HepG2 (cell line): ENCODE results near the gene VMA21. TPM values are rescaled to one million over a fixed set of nuclear protein-coding genes. Genes with fewer than 3 reads are reported as not detected.
A peak's percentile ranks its signal among the peaks of the same experiment; 100 is the strongest.

Source experiments
- ATF7-NPFF ChIP-seq: sonication (generic); formaldehyde crosslinking; IDR thresholded peaks from 2 replicates; pipeline ENCODE4 v1.8.1; 2023; ENCODE audit warnings: mild to moderate bottlenecking, low read depth, missing genetic modification reagents, moderate library complexity
- CCAR2 ChIP-seq: fragments of 200-400 bp; formaldehyde crosslinking; optimal IDR thresholded peaks from 2 replicates; pipeline ENCODE3; 2018; ENCODE audit warnings: low read depth, mild to moderate bottlenecking, low read length, moderate library complexity
- GATA4 ChIP-seq: sonication (generic); IDR thresholded peaks from 2 replicates; pipeline ENCODE4 v1.6.1; 2016; ENCODE audit warnings: antibody characterized with exemption, low read depth, borderline replicate concordance
- GLI4 ChIP-seq: sonication (generic); formaldehyde crosslinking; IDR thresholded peaks from 2 replicates; pipeline ENCODE4 v1.5.1; 2020; ENCODE audit warnings: missing genetic modification reagents, mild to moderate bottlenecking, moderate library complexity, borderline replicate concordance
- HNRNPLL ChIP-seq: fragments of 200-400 bp; formaldehyde crosslinking; IDR thresholded peaks from 2 replicates; pipeline ENCODE4 v1.6.1; 2017; ENCODE audit warnings: mild to moderate bottlenecking, low read depth, low read length; ENCODE audit not compliant: poor library complexity, severe bottlenecking
- JUN ChIP-seq: sonication (generic); formaldehyde crosslinking; IDR thresholded peaks from 2 replicates; pipeline ENCODE4 v1.4.0; 2020; ENCODE audit warnings: mild to moderate bottlenecking, missing genetic modification reagents
- KLF16 ChIP-seq, 2 experiments: sonication (generic) in 1 of 2; formaldehyde crosslinking in 1 of 2; IDR thresholded peaks; 2 replicates each; pipeline versions ENCODE4 v1.6.1 to v1.8.0; 2016 to 2023; ENCODE audit warnings: missing genetic modification reagents in 2 of 2, missing compliant biosample characterization in 1 of 2
- KLF9 ChIP-seq: IDR thresholded peaks from 2 replicates; pipeline ENCODE4 v1.6.1; 2016; ENCODE audit warnings: low read depth
- MED1 ChIP-seq: sonication (generic); formaldehyde crosslinking; IDR thresholded peaks from 2 replicates; pipeline ENCODE4 v1.4.0; 2020; ENCODE audit warnings: missing genetic modification reagents
- MIXL1 ChIP-seq: IDR thresholded peaks from 2 replicates; pipeline ENCODE4 v1.6.1; 2016
- MYC ChIP-seq: sonication (generic); formaldehyde crosslinking; IDR thresholded peaks from 2 replicates; pipeline ENCODE4 v1.9.0; 2021; ENCODE audit warnings: missing genetic modification reagents, borderline replicate concordance
- PCBP1 ChIP-seq: fragments of 200-400 bp; formaldehyde crosslinking; IDR thresholded peaks from 2 replicates; pipeline ENCODE4 v1.6.1; 2017; ENCODE audit warnings: mild to moderate bottlenecking, low read depth, low read length, borderline replicate concordance
- RFXAP ChIP-seq: sonication (generic); formaldehyde crosslinking; IDR thresholded peaks from 2 replicates; pipeline ENCODE4 v1.4.0; 2020; ENCODE audit warnings: missing genetic modification reagents, borderline replicate concordance
- SNAI1 ChIP-seq: sonication (generic); formaldehyde crosslinking; IDR thresholded peaks from 2 replicates; pipeline ENCODE4 v1.5.0; 2020; ENCODE audit warnings: mild to moderate bottlenecking, missing genetic modification reagents, borderline replicate concordance
- SP140L ChIP-seq: sonication (generic); formaldehyde crosslinking; IDR thresholded peaks from 2 replicates; pipeline ENCODE4 v1.4.0; 2020; ENCODE audit warnings: missing genetic modification reagents, borderline replicate concordance
- TBX3 ChIP-seq: fragments of 450-650 bp; IDR thresholded peaks from 2 replicates; pipeline ENCODE4 v1.6.1; 2017; ENCODE audit warnings: antibody characterized with exemption, mild to moderate bottlenecking, inconsistent platforms, borderline replicate concordance
- TRIM24 ChIP-seq: sonication (generic); formaldehyde crosslinking; IDR thresholded peaks from 2 replicates; pipeline ENCODE4 v1.8.0; 2022; ENCODE audit warnings: mild to moderate bottlenecking, missing genetic modification reagents
- ZBTB25 ChIP-seq: IDR thresholded peaks from 2 replicates; pipeline ENCODE4 v1.6.1; 2018; ENCODE audit warnings: missing genetic modification reagents
- ZEB1 ChIP-seq: IDR thresholded peaks from 2 replicates; pipeline ENCODE4 v1.6.1; 2012; ENCODE audit warnings: mild to moderate bottlenecking, low read depth, inconsistent platforms; ENCODE audit not compliant: insufficient replicate concordance
- ZFP36L1 ChIP-seq: sonication (generic); formaldehyde crosslinking; IDR thresholded peaks from 2 replicates; pipeline ENCODE4 v1.8.0; 2022; ENCODE audit warnings: mild to moderate bottlenecking, missing genetic modification reagents, moderate library complexity
- ZNF121 ChIP-seq: sonication (generic); formaldehyde crosslinking; IDR thresholded peaks from 2 replicates; pipeline ENCODE4 v1.5.0; 2020; ENCODE audit warnings: mild to moderate bottlenecking, missing genetic modification reagents
- ZNF276 ChIP-seq: sonication (generic); formaldehyde crosslinking; IDR thresholded peaks from 2 replicates; pipeline ENCODE4 v1.4.0; 2020; ENCODE audit warnings: mild to moderate bottlenecking, low read depth, missing genetic modification reagents
- ZNF382 ChIP-seq: sonication (generic); formaldehyde crosslinking; IDR thresholded peaks from 2 replicates; pipeline ENCODE4 v1.5.0; 2020; ENCODE audit warnings: missing genetic modification reagents, mild to moderate bottlenecking, borderline replicate concordance
- ZNF644 ChIP-seq: IDR thresholded peaks from 2 replicates; pipeline ENCODE4 v1.6.1; 2016; ENCODE audit warnings: low read depth
- ZNF839 ChIP-seq: sonication (generic); formaldehyde crosslinking; IDR thresholded peaks from 2 replicates; pipeline ENCODE4 v1.4.0; 2020; ENCODE audit warnings: missing genetic modification reagents, mild to moderate bottlenecking, borderline replicate concordance
- ZSCAN22 ChIP-seq: sonication (generic); formaldehyde crosslinking; IDR thresholded peaks from 2 replicates; pipeline ENCODE4 v1.4.0; 2020; ENCODE audit warnings: mild to moderate bottlenecking, missing genetic modification reagents
- polyA plus RNA-seq, 8 experiments: library from polyadenylated mRNA; depleted of rRNA in 3 of 8; stranded (reverse) in 7 of 8; unstranded in 1 of 8; fragments of >200 nt; fragmentation: Illumina TruSeq in 4 of 8; extraction: Trizol in 4 of 8; gene quantifications; 2 replicates each; pipeline versions ENCODE4 v1.2.1 to v1.2.3, GENCODE V29; 2011 to 2016; ENCODE audit warnings: low read depth in 4 of 8, missing spikeins in 1 of 8, mixed read lengths in 1 of 8; ENCODE audit not compliant: insufficient read depth in 1 of 8
- total RNA-seq, 5 experiments: library from RNA; depleted of rRNA; stranded (reverse); fragments of >200 nt; fragmentation: Illumina TruSeq; extraction: Trizol; gene quantifications; 2 replicates each; pipeline ENCODE4 v1.2.3, GENCODE V29; 2016; ENCODE audit warnings: low read depth in 1 of 5
- TF ChIP-seq, protein P1 (sequence below): sonication (generic); formaldehyde crosslinking; IDR thresholded peaks from 2 replicates; pipeline ENCODE4 v1.5.1; 2020; ENCODE audit warnings: mild to moderate bottlenecking, missing genetic modification reagents, borderline replicate concordance

Gene VMA21
- total and polyA plus RNA-seq, 2 of the 13 experiments (the other 11 are each of a cell fraction or from before 2014, with no cell fraction given), result 20.9 to 42.4 TPM

DNA sequence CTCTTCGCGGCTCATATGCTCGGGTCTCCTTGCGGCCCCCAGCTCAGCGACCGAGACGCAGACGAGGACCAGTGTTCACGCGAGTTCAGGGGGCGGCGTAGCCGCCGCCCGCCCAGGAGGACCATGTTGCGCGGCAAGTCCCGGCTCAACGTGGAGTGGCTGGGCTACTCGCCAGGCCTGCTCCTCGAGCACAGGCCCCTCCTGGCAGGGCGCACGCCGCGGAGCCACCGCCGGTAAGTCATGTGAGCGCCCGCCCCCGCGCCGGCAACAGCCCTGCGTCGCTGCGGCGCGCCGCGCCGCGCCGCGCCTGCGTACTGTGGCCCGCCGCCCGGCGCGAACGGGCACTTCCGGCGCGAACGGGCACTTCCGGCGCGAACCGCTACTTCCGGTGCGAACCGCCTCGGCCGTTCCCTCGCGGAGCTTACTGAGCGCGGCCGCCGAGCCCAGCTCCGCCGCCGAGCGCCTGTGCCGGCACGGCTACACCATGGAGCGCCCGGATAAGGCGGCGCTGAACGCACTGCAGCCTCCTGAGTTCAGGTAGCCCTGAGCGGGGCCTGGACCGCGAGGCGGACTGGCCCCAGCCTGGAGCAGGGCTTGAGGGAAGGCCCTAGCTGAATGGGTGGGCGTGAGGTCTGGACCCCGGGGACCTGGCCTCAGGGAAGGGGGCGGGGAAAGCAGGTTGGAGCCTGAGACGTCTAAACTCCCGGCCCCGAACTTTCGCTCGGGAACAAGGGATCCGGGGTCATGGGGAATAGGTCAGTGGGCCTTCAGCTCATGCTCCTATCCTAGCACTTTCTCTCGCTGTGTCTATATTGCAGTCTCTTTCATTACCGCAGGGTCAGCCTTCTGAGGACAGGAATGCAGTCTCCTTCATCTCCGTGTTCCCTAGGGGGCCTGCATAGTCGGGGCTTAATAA lies at the start of gene VMA21 (continued):
- no peak for TF ChIP-seq ZNF276
- no peak for TF ChIP-seq TBX3
- TF ChIP-seq ZEB1, result no peak
- TF ChIP-seq, protein P1, sequence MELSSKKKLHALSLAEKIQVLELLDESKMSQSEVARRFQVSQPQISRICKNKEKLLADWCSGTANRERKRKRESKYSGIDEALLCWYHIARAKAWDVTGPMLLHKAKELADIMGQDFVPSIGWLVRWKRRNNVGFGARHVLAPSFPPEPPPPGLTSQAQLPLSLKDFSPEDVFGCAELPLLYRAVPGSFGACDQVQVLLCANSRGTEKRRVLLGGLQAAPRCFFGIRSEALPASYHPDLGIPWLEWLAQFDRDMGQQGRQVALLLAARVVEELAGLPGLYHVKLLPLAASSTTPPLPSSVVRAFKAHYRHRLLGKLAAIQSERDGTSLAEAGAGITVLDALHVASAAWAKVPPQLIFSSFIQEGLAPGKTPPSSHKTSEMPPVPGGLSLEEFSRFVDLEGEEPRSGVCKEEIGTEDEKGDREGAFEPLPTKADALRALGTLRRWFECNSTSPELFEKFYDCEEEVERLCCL (CRISPR knock-in tag), result no peak
- no peak for TF ChIP-seq TRIM24
- no peak for TF ChIP-seq ZNF382
- TF ChIP-seq SNAI1, result no peak
- no peak for TF ChIP-seq ZNF839 (CRISPR knock-in tag)
- TF ChIP-seq JUN (CRISPR knock-in tag), result no peak
- TF ChIP-seq GLI4 (CRISPR knock-in tag), result no peak
- no peak for TF ChIP-seq ZFP36L1
- TF ChIP-seq SP140L (CRISPR knock-in tag), result no peak
- TF ChIP-seq HNRNPLL, result peak; percentile 52
- TF ChIP-seq KLF9, result no peak
- peak; percentile 59 for TF ChIP-seq MYC
- TF ChIP-seq ZBTB25 (CRISPR knock-in tag), result no peak
- TF ChIP-seq ZSCAN22, result no peak
- no peak for TF ChIP-seq CCAR2
- 0 out of 4 replicates have a peak, but pooled peaks of 1 of the 2 experiments have one; percentile 31 for TF ChIP-seq KLF16 (CRISPR knock-in tag; IDR thresholded peaks at IDR 0.05)
- no peak for TF ChIP-seq ZNF644 (CRISPR knock-in tag)
- peak; percentile 36 for TF ChIP-seq MED1 (CRISPR knock-in tag)
- no peak for TF ChIP-seq PCBP1
- TF ChIP-seq GATA4, result no peak
- no peak for TF ChIP-seq MIXL1
- peak; percentile 43; the same call in 1 of the 2 replicates for TF ChIP-seq ATF7-NPFF (CRISPR knock-in tag)
- TF ChIP-seq ZNF121 (CRISPR knock-in tag), result no peak
- no peak for TF ChIP-seq RFXAP
